Osteocyte (in vitro differentiated cells): ENCODE measurements around the gene TMPRSS6. TPM values are rescaled to one million over a fixed set of nuclear protein-coding genes. Genes with fewer than 3 reads are reported as not detected.

ENCODE experiments used
- DNase-seq: peaks from one replicate; pipeline ENCODE4 v3.0.0; 2021; ENCODE audit warnings: mixed read lengths; ENCODE audit not compliant: unreplicated experiment; ENCODE audit errors: extremely low spot score
- H3K27ac Mint-ChIP-seq: one replicate; pipeline ENCODE4 v1.8.0; 2021; ENCODE audit warnings: mild to moderate bottlenecking, mixed read lengths; ENCODE audit not compliant: unreplicated experiment
- H3K27me3 Mint-ChIP-seq: one replicate; pipeline ENCODE4 v1.8.0; 2021; ENCODE audit warnings: mixed read lengths; ENCODE audit not compliant: unreplicated experiment
- H3K36me3 Mint-ChIP-seq: one replicate; pipeline ENCODE4 v1.8.0; 2021; ENCODE audit warnings: mixed read lengths; ENCODE audit not compliant: unreplicated experiment
- H3K4me1 Mint-ChIP-seq: one replicate; pipeline ENCODE4 v1.8.0; 2021; ENCODE audit warnings: mixed read lengths; ENCODE audit not compliant: unreplicated experiment
- H3K4me3 Mint-ChIP-seq: one replicate; pipeline ENCODE4 v1.8.0; 2021; ENCODE audit warnings: mild to moderate bottlenecking, moderate library complexity, mixed read lengths; ENCODE audit not compliant: unreplicated experiment
- H3K9me3 Mint-ChIP-seq: one replicate; pipeline ENCODE4 v1.8.0; 2021; ENCODE audit warnings: mixed read lengths; ENCODE audit not compliant: unreplicated experiment
- CTCF ChIP-seq: fragments of 200-600 bp; sonication (generic); IDR thresholded peaks from 2 replicates; pipeline ENCODE4 v1.5.0; 2021; ENCODE audit warnings: antibody characterized with exemption, mild to moderate bottlenecking, moderate library complexity
- total RNA-seq: library from RNA; stranded (reverse); gene quantifications from 2 replicates; pipeline ENCODE4 v1.2.1, GENCODE V29; 2021

Gene TMPRSS6
- total RNA-seq, 1 donor from 2014 or later: not detected

- Mint-ChIP-seq H3K36me3 (no peaks in the 10 kb centered on the region), H3K27me3 (peaks cover 17% of the 10 kb centered on the region), H3K27ac (no peak overlapping the region), H3K9me3 (no peaks in the 10 kb centered on the region), H3K4me1 (no peaks in the 10 kb centered on the region), H3K4me3 (no peak overlapping the region)
- no peak for DNase-seq
- no peak for TF ChIP-seq CTCF
Measured at GRCh38 chr22:37105154-37105553, 4.4 kb downstream of the TMPRSS6 start.

GRCh38 chr22:37103656-37104452 lies 5.7 kb downstream of the TMPRSS6 start:
- Mint-ChIP-seq H3K27me3 (peaks cover 23% of the 10 kb centered on the region), H3K4me1 (no peaks in the 10 kb centered on the region), H3K4me3 (no peak overlapping the region), H3K36me3 (no peaks in the 10 kb centered on the region), H3K9me3 (no peaks in the 10 kb centered on the region), H3K27ac (no peak overlapping the region)
- no peak for TF ChIP-seq CTCF
- no peak for DNase-seq

- no peak for TF ChIP-seq CTCF
- no peaks in the 10 kb centered on the region for H3K4me1 Mint-ChIP-seq
- DNase-seq: no peak
- H3K9me3 Mint-ChIP-seq: no peaks in the 10 kb centered on the region
- no peaks in the 10 kb centered on the region for H3K36me3 Mint-ChIP-seq
- H3K4me3 Mint-ChIP-seq: no peak overlapping the region
- H3K27ac Mint-ChIP-seq: no peak overlapping the region
- peaks cover 28% of the 10 kb centered on the region for H3K27me3 Mint-ChIP-seq
Measured at GRCh38 chr22:37103151-37103550, 6.4 kb downstream of the TMPRSS6 start.

- H3K27me3 Mint-ChIP-seq: peaks cover 31% of the 10 kb centered on the region
Measured at GRCh38 chr22:37101311-37102066, 8.0 kb downstream of the TMPRSS6 start.

More at GRCh38 chr22:37101311-37102066, 8.0 kb downstream of the TMPRSS6 start:
- Mint-ChIP-seq H3K4me3 (no peak overlapping the region), H3K27ac (no peak overlapping the region), H3K36me3 (no peaks in the 10 kb centered on the region), H3K9me3 (no peaks in the 10 kb centered on the region), H3K4me1 (no peaks in the 10 kb centered on the region)
- TF ChIP-seq CTCF: no peak
- DNase-seq: no peak
